ENCODE data around the gene MFSD2A.
A peak's percentile ranks its signal among the peaks of the same experiment; 100 is the strongest.

MFSD2A gene

DNA sequence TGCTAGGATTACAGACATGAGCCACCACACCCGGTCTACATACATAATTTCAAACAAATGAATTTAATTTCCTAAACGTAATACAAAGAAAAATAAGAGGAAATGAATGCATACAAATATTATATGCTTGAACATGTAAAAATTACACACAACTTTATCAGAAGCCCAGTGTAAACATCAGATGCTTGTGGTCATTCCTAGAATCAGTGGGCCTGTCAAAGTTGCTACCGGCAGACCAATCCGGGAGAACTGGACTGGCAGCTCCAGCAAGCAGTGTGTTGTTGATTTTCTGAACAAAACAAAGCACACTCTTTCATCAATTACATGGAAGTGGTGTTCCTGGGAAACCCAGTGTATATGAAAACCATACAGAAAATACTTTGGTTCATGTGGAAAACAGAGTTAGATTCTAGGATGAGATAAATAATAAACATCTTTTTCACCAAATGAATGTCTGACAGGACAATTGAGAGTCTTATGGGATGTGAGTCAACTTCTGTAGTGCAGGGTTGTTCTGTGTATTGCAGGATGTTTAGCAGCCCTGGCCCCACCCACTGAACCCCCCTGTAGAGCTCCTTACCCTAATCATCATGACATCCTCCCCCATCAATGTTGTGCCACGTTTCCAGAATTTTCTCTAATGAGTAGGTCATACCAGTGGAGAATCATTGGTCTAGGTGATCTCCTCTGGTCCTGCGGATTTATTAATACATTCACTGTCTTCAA is 33.8 kb downstream of the MFSD2A start:
- Histone ChIP-seq H3K9me3 (ENCODE audit: control insufficient read depth, low read length) (no peaks in the 10 kb centered on the region), H2BK12ac (ENCODE audit: low read length in 2 of 2) (no peak overlapping the region), H2BK5ac (ENCODE audit: low read depth, low read length, poor library complexity, severe bottlenecking) (no peak overlapping the region), H3K27me3 (ENCODE audit: control insufficient read depth in 1 of 2, insufficient read depth in 1 of 2, low read length in 2 of 2) (no peaks in the 10 kb centered on the region), H3K4ac (ENCODE audit: low read depth in 1 of 2, low read length in 2 of 2) (no peak overlapping the region), H3K23ac (ENCODE audit: low read length in 2 of 2) (no peak overlapping the region), H3K14ac (ENCODE audit: low read length in 2 of 2) (no peak overlapping the region), H3K27ac (ENCODE audit: low read length, poor library complexity, severe bottlenecking) (no peak overlapping the region), H3K79me1 (replicated peaks; ENCODE audit: low read length, poor library complexity, severe bottlenecking) (no peaks in the 10 kb centered on the region), H2BK15ac (ENCODE audit: low read depth, poor library complexity, severe bottlenecking) (no peak overlapping the region), H3K36me3 (ENCODE audit: control insufficient read depth in 1 of 2, insufficient read depth in 2 of 2, low read depth in 1 of 2, low read length in 2 of 2) (no peaks in the 10 kb centered on the region), H3K4me3 (ENCODE audit: insufficient read depth in 1 of 2, low read depth in 1 of 2, low read length in 2 of 2) (no peak overlapping the region), H2AK5ac (ENCODE audit: low read length, severe bottlenecking) (no peak overlapping the region), H3K18ac (ENCODE audit: low read depth in 1 of 2, low read length in 2 of 2) (no peak overlapping the region), H3K4me2 (ENCODE audit: low read length, poor library complexity, severe bottlenecking) (no peak overlapping the region), H4K8ac (ENCODE audit: low read length) (no peak overlapping the region), H2AFZ (ENCODE audit: low read depth, low read length) (no peak overlapping the region), H4K91ac (ENCODE audit: low read length) (no peak overlapping the region), H2BK120ac (ENCODE audit: low read depth, low read length) (no peak overlapping the region), H3K9ac (ENCODE audit: low read length) (no peak overlapping the region), H3K4me1 (ENCODE audit: control insufficient read depth, insufficient read depth, low read depth, low read length) (peaks cover 1% of the 10 kb centered on the region)
- peak; percentile 31 for DNase-seq
- 41% methylated on average over 3 of the region's 6 CpGs for WGBS

DNA sequence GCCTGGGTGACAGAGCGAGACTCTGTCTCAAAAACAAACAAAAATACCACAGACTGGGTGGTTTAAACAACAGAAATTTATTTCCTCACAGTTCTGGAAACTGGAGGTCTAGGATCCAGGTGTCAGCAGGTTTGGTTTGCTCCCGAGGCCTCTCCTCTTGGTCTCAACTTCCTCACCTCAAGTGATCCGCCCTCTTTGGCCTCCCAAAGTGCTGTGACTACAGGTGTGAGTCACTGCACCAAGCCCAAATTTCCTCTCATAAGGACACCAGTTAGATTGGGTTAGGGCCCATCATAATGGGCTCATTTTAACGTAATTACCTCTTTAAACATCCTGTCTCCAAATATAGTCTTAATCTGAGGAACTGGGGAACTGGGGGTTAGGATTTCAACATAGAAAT is 35.5 kb downstream of the MFSD2A start:
- no peak overlapping the region for H3K4me2 ChIP-seq (ENCODE audit: low read length, poor library complexity, severe bottlenecking)
- H3K9ac ChIP-seq (ENCODE audit: low read length): no peak overlapping the region
- no peak overlapping the region for H2AFZ ChIP-seq (ENCODE audit: low read depth, low read length)
- WGBS: 80% methylated on average over 2 of the region's 4 CpGs
- H3K4me3 ChIP-seq (ENCODE audit: insufficient read depth in 1 of 2, low read depth in 1 of 2, low read length in 2 of 2): no peak overlapping the region
- no peaks in the 10 kb centered on the region for H3K27me3 ChIP-seq (ENCODE audit: control insufficient read depth in 1 of 2, insufficient read depth in 1 of 2, low read length in 2 of 2)
- H3K79me1 ChIP-seq (replicated peaks; ENCODE audit: low read length, poor library complexity, severe bottlenecking): no peaks in the 10 kb centered on the region
- no peak overlapping the region for H3K14ac ChIP-seq (ENCODE audit: low read length in 2 of 2)
- H3K23ac ChIP-seq (ENCODE audit: low read length in 2 of 2): no peak overlapping the region
- H2BK5ac ChIP-seq (ENCODE audit: low read depth, low read length, poor library complexity, severe bottlenecking): no peak overlapping the region
- H3K9me3 ChIP-seq (ENCODE audit: control insufficient read depth, low read length): no peaks in the 10 kb centered on the region
- no peaks in the 10 kb centered on the region for H3K36me3 ChIP-seq (ENCODE audit: control insufficient read depth in 1 of 2, insufficient read depth in 2 of 2, low read depth in 1 of 2, low read length in 2 of 2)
- H4K8ac ChIP-seq (ENCODE audit: low read length): no peak overlapping the region
- H3K18ac ChIP-seq (ENCODE audit: low read depth in 1 of 2, low read length in 2 of 2): no peak overlapping the region
- H3K4ac ChIP-seq (ENCODE audit: low read depth in 1 of 2, low read length in 2 of 2): no peak overlapping the region
- H2BK15ac ChIP-seq (ENCODE audit: low read depth, poor library complexity, severe bottlenecking): no peak overlapping the region
- peaks cover 1% of the 10 kb centered on the region for H3K4me1 ChIP-seq (ENCODE audit: control insufficient read depth, insufficient read depth, low read depth, low read length)
- no peak overlapping the region for H3K27ac ChIP-seq (ENCODE audit: low read length, poor library complexity, severe bottlenecking)
- H4K91ac ChIP-seq (ENCODE audit: low read length): no peak overlapping the region
- no peak overlapping the region for H2BK120ac ChIP-seq (ENCODE audit: low read depth, low read length)
- no peak overlapping the region for H2AK5ac ChIP-seq (ENCODE audit: low read length, severe bottlenecking)
- H2BK12ac ChIP-seq (ENCODE audit: low read length in 2 of 2): no peak overlapping the region
- no peak for DNase-seq

DNA sequence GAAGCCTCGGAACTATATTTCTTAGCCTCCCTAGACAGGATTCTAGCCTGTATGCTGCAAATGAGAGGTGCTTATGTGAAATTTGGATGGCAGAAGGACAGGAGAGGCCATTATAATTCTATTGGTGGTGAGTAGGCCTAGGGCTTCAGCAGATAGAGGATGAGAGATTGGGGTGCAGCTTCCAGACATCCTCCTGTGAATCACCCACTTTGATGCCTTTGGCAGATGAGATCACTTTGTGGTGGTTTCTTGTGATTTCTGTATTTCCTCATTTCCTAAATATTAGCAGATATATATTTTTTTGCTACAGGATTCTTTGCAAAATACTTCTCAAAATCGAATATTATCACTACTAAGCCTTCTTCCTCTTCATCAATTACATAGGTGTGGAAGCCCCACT is 37.3 kb downstream of the MFSD2A start:
- peak overlapping the region; percentile 60 for H3K9ac ChIP-seq (ENCODE audit: low read length)
- no peak overlapping the region for H3K4me2 ChIP-seq (ENCODE audit: low read length, poor library complexity, severe bottlenecking)
- H3K4me3 ChIP-seq (ENCODE audit: insufficient read depth in 1 of 2, low read depth in 1 of 2, low read length in 2 of 2): no peak overlapping the region
- H3K27me3 ChIP-seq (ENCODE audit: control insufficient read depth in 1 of 2, insufficient read depth in 1 of 2, low read length in 2 of 2): no peaks in the 10 kb centered on the region
- no peak overlapping the region for H2AK5ac ChIP-seq (ENCODE audit: low read length, severe bottlenecking)
- no peak overlapping the region for H2AFZ ChIP-seq (ENCODE audit: low read depth, low read length)
- no peak for DNase-seq
- H3K36me3 ChIP-seq (ENCODE audit: control insufficient read depth in 1 of 2, insufficient read depth in 2 of 2, low read depth in 1 of 2, low read length in 2 of 2): no peaks in the 10 kb centered on the region
- no peaks in the 10 kb centered on the region for H3K79me1 ChIP-seq (replicated peaks; ENCODE audit: low read length, poor library complexity, severe bottlenecking)
- WGBS: 80% methylated on average over 2 of the region's 2 CpGs
- no peak overlapping the region for H3K18ac ChIP-seq (ENCODE audit: low read depth in 1 of 2, low read length in 2 of 2)
- H3K27ac ChIP-seq (ENCODE audit: low read length, poor library complexity, severe bottlenecking): peak overlapping the region; percentile 37
- H2BK15ac ChIP-seq (ENCODE audit: low read depth, poor library complexity, severe bottlenecking): no peak overlapping the region
- no peak overlapping the region for H2BK12ac ChIP-seq (ENCODE audit: low read length in 2 of 2)
- H3K4ac ChIP-seq (ENCODE audit: low read depth in 1 of 2, low read length in 2 of 2): no peak overlapping the region
- H2BK120ac ChIP-seq (ENCODE audit: low read depth, low read length): no peak overlapping the region
- H4K91ac ChIP-seq (ENCODE audit: low read length): no peak overlapping the region
- H3K23ac ChIP-seq (ENCODE audit: low read length in 2 of 2): no peak overlapping the region
- no peak overlapping the region for H2BK5ac ChIP-seq (ENCODE audit: low read depth, low read length, poor library complexity, severe bottlenecking)
- H4K8ac ChIP-seq (ENCODE audit: low read length): no peak overlapping the region
- no peaks in the 10 kb centered on the region for H3K9me3 ChIP-seq (ENCODE audit: control insufficient read depth, low read length)
- no peak overlapping the region for H3K14ac ChIP-seq (ENCODE audit: low read length in 2 of 2)
- peaks cover 1% of the 10 kb centered on the region for H3K4me1 ChIP-seq (ENCODE audit: control insufficient read depth, insufficient read depth, low read depth, low read length)

DNA sequence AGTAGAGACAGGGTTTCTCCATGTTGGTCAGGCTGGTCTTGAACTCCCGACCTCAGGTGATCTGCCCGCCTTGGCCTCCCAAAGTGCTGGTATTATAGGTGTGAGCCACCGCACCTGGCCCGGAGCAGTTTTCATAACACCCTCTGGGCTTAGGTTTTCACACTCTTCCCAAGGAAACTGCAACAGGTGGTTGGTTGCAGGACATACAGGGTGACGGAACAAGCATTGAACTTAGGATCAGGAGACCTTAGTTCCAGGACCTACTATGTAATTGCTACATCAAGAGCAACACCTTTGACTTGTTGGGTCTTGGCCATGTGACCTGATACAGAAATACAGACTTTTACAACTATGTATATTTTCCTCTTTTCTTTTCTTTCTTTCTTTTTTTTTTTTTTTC is 37.9 kb downstream of the MFSD2A start:
- H4K91ac ChIP-seq (ENCODE audit: low read length): no peak overlapping the region
- no peak for DNase-seq
- H3K18ac ChIP-seq (ENCODE audit: low read depth in 1 of 2, low read length in 2 of 2): no peak overlapping the region
- no peak overlapping the region for H4K8ac ChIP-seq (ENCODE audit: low read length)
- no peak overlapping the region for H3K14ac ChIP-seq (ENCODE audit: low read length in 2 of 2)
- no peaks in the 10 kb centered on the region for H3K36me3 ChIP-seq (ENCODE audit: control insufficient read depth in 1 of 2, insufficient read depth in 2 of 2, low read depth in 1 of 2, low read length in 2 of 2)
- no peaks in the 10 kb centered on the region for H3K79me1 ChIP-seq (replicated peaks; ENCODE audit: low read length, poor library complexity, severe bottlenecking)
- WGBS: 91% methylated on average over 5 of the region's 5 CpGs
- no peak overlapping the region for H2BK5ac ChIP-seq (ENCODE audit: low read depth, low read length, poor library complexity, severe bottlenecking)
- no peak overlapping the region for H2BK120ac ChIP-seq (ENCODE audit: low read depth, low read length)
- H3K23ac ChIP-seq (ENCODE audit: low read length in 2 of 2): no peak overlapping the region
- H3K27ac ChIP-seq (ENCODE audit: low read length, poor library complexity, severe bottlenecking): no peak overlapping the region
- no peak overlapping the region for H2BK15ac ChIP-seq (ENCODE audit: low read depth, poor library complexity, severe bottlenecking)
- H3K4me2 ChIP-seq (ENCODE audit: low read length, poor library complexity, severe bottlenecking): no peak overlapping the region
- H2AFZ ChIP-seq (ENCODE audit: low read depth, low read length): no peak overlapping the region
- no peaks in the 10 kb centered on the region for H3K9me3 ChIP-seq (ENCODE audit: control insufficient read depth, low read length)
- H2AK5ac ChIP-seq (ENCODE audit: low read length, severe bottlenecking): no peak overlapping the region
- H3K4me3 ChIP-seq (ENCODE audit: insufficient read depth in 1 of 2, low read depth in 1 of 2, low read length in 2 of 2): no peak overlapping the region
- H3K27me3 ChIP-seq (ENCODE audit: control insufficient read depth in 1 of 2, insufficient read depth in 1 of 2, low read length in 2 of 2): no peaks in the 10 kb centered on the region
- H3K4ac ChIP-seq (ENCODE audit: low read depth in 1 of 2, low read length in 2 of 2): no peak overlapping the region
- H3K9ac ChIP-seq (ENCODE audit: low read length): no peak overlapping the region
- H2BK12ac ChIP-seq (ENCODE audit: low read length in 2 of 2): no peak overlapping the region
- peaks cover 1% of the 10 kb centered on the region for H3K4me1 ChIP-seq (ENCODE audit: control insufficient read depth, insufficient read depth, low read depth, low read length)
